ENCODE results near the gene TANGO2. TPM values are rescaled to one million over a fixed set of nuclear protein-coding genes. Genes with fewer than 3 reads are reported as not detected.
A peak's percentile ranks its signal among the peaks of the same experiment; 100 is the strongest.

Gene TANGO2
- total and polyA plus RNA-seq, 9 of the 15 experiments (the other 6 are each of a cell fraction or from before 2014, with no cell fraction given): 15.5 to 94.9 (median 70.1) TPM

GRCh38 chr22:20092477-20092854, 71.6 kb downstream of the TANGO2 start (continued):
- TF ChIP-seq, protein P1, sequence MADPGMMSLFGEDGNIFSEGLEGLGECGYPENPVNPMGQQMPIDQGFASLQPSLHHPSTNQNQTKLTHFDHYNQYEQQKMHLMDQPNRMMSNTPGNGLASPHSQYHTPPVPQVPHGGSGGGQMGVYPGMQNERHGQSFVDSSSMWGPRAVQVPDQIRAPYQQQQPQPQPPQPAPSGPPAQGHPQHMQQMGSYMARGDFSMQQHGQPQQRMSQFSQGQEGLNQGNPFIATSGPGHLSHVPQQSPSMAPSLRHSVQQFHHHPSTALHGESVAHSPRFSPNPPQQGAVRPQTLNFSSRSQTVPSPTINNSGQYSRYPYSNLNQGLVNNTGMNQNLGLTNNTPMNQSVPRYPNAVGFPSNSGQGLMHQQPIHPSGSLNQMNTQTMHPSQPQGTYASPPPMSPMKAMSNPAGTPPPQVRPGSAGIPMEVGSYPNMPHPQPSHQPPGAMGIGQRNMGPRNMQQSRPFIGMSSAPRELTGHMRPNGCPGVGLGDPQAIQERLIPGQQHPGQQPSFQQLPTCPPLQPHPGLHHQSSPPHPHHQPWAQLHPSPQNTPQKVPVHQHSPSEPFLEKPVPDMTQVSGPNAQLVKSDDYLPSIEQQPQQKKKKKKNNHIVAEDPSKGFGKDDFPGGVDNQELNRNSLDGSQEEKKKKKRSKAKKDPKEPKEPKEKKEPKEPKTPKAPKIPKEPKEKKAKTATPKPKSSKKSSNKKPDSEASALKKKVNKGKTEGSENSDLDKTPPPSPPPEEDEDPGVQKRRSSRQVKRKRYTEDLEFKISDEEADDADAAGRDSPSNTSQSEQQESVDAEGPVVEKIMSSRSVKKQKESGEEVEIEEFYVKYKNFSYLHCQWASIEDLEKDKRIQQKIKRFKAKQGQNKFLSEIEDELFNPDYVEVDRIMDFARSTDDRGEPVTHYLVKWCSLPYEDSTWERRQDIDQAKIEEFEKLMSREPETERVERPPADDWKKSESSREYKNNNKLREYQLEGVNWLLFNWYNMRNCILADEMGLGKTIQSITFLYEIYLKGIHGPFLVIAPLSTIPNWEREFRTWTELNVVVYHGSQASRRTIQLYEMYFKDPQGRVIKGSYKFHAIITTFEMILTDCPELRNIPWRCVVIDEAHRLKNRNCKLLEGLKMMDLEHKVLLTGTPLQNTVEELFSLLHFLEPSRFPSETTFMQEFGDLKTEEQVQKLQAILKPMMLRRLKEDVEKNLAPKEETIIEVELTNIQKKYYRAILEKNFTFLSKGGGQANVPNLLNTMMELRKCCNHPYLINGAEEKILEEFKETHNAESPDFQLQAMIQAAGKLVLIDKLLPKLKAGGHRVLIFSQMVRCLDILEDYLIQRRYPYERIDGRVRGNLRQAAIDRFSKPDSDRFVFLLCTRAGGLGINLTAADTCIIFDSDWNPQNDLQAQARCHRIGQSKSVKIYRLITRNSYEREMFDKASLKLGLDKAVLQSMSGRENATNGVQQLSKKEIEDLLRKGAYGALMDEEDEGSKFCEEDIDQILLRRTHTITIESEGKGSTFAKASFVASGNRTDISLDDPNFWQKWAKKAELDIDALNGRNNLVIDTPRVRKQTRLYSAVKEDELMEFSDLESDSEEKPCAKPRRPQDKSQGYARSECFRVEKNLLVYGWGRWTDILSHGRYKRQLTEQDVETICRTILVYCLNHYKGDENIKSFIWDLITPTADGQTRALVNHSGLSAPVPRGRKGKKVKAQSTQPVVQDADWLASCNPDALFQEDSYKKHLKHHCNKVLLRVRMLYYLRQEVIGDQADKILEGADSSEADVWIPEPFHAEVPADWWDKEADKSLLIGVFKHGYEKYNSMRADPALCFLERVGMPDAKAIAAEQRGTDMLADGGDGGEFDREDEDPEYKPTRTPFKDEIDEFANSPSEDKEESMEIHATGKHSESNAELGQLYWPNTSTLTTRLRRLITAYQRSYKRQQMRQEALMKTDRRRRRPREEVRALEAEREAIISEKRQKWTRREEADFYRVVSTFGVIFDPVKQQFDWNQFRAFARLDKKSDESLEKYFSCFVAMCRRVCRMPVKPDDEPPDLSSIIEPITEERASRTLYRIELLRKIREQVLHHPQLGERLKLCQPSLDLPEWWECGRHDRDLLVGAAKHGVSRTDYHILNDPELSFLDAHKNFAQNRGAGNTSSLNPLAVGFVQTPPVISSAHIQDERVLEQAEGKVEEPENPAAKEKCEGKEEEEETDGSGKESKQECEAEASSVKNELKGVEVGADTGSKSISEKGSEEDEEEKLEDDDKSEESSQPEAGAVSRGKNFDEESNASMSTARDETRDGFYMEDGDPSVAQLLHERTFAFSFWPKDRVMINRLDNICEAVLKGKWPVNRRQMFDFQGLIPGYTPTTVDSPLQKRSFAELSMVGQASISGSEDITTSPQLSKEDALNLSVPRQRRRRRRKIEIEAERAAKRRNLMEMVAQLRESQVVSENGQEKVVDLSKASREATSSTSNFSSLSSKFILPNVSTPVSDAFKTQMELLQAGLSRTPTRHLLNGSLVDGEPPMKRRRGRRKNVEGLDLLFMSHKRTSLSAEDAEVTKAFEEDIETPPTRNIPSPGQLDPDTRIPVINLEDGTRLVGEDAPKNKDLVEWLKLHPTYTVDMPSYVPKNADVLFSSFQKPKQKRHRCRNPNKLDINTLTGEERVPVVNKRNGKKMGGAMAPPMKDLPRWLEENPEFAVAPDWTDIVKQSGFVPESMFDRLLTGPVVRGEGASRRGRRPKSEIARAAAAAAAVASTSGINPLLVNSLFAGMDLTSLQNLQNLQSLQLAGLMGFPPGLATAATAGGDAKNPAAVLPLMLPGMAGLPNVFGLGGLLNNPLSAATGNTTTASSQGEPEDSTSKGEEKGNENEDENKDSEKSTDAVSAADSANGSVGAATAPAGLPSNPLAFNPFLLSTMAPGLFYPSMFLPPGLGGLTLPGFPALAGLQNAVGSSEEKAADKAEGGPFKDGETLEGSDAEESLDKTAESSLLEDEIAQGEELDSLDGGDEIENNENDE (IDR thresholded peaks at IDR 0.05; ENCODE audit: low read depth, low read length): peak; percentile 13
- TF ChIP-seq SUPT5H (IDR thresholded peaks at IDR 0.05) (peak; percentile 37), NKRF (IDR thresholded peaks at IDR 0.05; ENCODE audit: borderline replicate concordance) (no peak), SP1 (CRISPR knock-in tag; IDR thresholded peaks at IDR 0.05) (no peak), STAG1 (CRISPR knock-in tag; IDR thresholded peaks at IDR 0.05; ENCODE audit: borderline replicate concordance) (no peak), ZNF174 (CRISPR knock-in tag; IDR thresholded peaks at IDR 0.05) (no peak), ZMIZ1 (IDR thresholded peaks at IDR 0.05; ENCODE audit: low read depth in 2 of 2, low read length in 2 of 2) (no peak), SAP30 (IDR thresholded peaks at IDR 0.05; ENCODE audit: borderline replicate concordance, insufficient read depth, low read depth, low read length, poor library complexity, severe bottlenecking) (peak; percentile 3)
- TF ChIP-seq, protein P2, sequence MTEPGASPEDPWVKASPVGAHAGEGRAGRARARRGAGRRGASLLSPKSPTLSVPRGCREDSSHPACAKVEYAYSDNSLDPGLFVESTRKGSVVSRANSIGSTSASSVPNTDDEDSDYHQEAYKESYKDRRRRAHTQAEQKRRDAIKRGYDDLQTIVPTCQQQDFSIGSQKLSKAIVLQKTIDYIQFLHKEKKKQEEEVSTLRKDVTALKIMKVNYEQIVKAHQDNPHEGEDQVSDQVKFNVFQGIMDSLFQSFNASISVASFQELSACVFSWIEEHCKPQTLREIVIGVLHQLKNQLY (CRISPR knock-in tag; conservative IDR thresholded peaks at IDR 0.05): no peak

All from K562 (cell line).